DLD1 (cell line): ENCODE data around the gene EYA3.

ENCODE experiments used
- in situ Hi-C: cut with HindIII; loops from 2 replicates; pipeline ENCODE4 v1.10.0; 2017; ENCODE audit warnings: low sequenced_read_pairs

EYA3 gene

DNA sequence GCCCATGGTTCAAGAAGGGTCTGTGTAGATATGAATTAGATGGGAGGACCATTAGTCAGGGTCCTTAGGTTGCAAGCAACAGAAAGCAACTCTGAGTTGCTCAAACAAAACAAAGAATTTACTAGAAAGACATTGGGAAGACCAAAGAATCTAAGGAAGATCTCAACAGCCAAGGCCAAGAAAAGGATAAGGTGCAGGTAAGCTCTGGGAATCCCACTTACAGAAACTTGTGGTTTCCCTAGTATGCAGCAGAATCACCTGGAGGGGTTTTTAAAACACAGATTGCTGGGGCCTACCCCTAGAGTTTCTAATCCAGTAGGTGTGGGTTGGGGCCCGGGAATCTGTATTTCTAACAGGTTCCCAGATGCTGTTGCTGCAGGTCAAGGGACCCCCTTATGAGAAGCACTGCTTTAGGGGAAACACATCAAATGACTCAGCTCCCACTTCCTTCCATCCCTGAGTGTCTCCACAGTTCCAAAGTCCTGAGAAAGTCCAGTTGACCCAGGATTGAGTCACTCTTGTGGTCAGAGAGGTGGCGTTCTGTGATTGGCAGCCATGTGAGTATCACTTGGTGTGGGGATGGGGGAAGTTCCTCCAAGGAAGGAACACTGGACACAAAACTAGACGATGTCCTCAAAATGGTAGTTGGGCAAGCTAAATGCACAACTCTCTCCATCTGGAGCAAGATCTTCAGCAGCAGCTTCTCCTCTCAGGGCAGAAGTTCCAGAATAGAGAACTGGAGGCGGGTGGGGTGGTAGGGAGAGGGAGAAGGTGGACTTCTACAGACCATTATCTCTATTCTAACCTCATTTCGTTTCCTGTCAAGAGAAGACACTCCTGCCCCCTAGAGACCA, 24.2 kb upstream of the EYA3 start:
- in situ Hi-C loops: no loop called here

DNA sequence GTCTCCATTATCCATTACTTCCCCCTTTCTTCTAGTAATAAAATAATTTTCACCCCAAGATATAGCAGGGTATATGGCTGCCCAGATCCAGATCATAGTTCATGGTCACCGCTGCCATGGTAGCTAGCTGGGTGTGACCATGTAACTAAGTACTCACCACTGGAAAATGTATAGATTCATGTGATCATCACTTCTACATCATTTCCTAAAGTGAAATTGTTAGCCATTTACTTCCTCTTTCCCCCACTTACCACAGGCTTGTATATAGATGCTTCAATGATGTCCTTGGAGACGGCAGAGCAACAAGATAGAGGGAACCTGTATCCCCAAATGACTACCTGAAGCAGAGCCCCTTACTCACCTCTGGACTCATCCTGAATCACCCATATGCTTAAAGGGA, 22.7 kb upstream of the EYA3 start:
- in situ Hi-C loops: no loop called here

GRCh38 chr1:28110555-28110954, 22.1 kb upstream of the EYA3 start:
- in situ Hi-C loops: no loop called here

GRCh38 chr1:28109639-28110038, 21.2 kb upstream of the EYA3 start:
- in situ Hi-C loops: no loop called here

- in situ Hi-C loops: no loop called here
Observed at GRCh38 chr1:28108001-28108400, 19.6 kb upstream of the EYA3 start.

GRCh38 chr1:28104866-28105467, 16.6 kb upstream of the EYA3 start:
- in situ Hi-C loops: no loop called here

DNA sequence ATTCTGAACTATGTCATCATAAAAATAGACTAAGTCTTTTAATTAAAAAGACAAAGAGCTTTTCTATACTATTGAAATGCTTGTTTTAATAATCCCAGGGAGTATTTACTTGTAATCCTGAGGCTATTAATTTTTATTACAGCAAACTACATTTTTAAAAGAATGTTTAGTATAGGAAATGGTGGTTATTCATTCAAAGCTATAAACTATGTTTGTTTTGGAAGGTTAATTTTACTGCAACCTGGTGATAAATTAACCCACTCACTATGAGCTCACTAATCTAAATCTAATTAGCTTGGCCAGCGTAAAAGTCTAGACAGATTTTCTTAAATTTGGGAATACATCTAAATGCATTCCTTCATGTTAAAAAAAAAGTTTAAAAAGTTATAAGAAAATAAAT, 13.8 kb upstream of the EYA3 start:
- in situ Hi-C loops: no loop called here

GRCh38 chr1:28099050-28099769, 10.8 kb upstream of the EYA3 start:
- in situ Hi-C loops: no loop called here

GRCh38 chr1:28097100-28097472, 8.7 kb upstream of the EYA3 start:
- in situ Hi-C loops: no loop called here

DNA sequence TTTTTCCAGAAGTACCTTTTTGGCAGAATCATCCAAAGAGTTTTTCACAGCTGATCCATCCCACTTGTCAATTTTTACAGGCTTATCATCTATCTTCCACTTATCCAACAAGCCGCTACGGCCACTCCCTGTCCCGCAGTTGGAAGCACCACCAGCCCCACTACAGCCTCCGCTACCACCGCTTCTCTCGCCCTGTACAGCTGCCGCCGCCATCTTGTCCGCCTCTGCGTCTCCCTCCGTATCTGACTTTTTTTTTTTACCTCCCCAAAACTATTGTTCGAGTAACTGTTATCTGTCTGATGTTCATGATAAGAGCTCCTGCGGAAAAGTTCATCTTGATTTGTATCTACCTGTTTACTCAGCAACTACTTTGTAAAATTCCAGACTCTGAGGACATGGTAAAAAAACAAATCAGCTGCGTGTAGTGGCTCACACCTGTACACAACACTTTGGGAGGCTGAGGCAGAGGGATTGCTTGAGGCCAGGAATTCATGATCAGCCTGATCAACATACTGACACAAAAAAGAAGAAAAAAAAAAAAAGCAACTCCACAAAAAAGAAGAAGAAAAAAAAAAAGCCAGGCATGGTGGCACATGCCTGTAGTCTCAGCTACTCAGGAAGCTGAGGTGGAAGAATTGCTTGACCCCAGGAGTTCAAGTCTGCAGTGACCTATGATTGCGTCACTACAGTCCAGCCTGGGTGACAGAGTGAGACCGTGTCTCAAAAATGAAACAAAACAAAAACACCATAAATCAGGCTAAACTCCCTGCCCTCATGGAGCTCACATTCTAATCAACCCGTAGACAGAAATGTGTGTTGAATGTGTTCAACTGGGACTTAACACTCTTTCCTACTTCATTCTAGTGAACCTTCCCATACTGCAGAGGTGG, 8.0 kb upstream of the EYA3 start:
- in situ Hi-C loops: no loop called here

- in situ Hi-C loops: no loop called here
Observed at GRCh38 chr1:28091043-28091781, 2.8 kb upstream of the EYA3 start.

DNA sequence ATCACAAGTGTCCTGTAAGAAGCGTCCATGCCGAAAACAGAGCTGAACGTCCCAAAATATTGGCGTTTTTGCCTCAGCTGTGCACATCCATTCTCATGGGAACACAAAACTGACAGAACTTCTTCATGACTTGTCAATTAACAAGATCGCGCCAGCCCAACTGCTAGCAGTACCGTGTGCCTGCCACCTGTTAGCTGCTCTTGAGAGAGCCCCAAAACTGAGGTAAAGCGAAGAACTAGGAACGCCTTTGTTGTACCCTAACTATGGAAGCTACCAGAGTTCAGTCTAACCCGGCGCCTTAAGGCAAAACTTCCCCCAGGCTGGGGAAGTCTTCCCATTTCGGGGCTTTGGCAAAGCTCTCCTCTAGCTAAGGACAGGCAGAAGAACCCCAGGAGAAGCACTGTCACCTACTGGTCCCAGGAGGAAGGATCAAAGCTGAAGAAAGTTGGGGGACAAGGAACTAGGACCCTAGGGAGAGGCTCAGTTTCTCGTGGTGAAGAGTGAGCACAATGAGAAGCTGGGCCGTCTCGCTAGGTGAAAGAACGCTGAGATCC, 719 bp downstream of the EYA3 start:
- in situ Hi-C loops: no loop called here

DNA sequence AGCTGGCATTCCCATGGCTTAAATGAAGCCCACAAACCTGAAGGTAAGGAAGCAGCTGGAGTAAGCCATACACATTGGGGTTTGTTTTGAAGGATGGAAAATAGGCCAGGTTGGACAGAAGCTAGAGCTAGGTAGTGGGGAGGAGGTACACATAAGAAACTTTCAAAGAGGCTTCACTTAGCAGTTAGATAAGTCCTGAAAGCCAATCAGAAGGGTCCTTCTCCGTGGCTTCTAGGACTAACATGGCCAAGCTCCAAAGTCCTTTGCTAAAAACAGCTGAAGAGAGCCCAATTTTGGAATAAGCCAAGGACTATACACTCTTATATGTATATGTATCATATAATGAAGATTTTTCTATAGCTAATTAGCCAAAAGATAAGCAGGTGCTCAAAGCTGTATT, 1.8 kb downstream of the EYA3 start:
- in situ Hi-C loops: no loop called here

GRCh38 chr1:28085129-28085528, 3.3 kb downstream of the EYA3 start:
- in situ Hi-C loops: no loop called here

DNA sequence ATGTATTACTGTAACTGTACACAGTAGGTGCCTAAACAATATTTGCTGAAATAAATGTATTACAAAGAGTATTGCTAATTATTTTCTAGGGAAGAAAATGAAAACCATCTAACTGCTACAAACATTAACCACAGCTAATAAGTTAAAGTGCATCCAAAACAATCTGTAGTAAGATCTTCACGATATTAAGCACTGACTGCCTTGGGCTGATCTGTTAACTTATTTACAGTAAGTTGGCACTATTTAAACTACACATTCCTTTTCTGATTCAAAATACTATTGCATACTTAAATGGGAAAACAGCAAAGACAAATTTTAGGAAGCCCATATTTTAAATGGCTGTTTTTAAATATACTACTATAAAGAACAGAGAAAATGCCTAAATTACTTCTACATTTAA, 4.5 kb downstream of the EYA3 start:
- in situ Hi-C loops: no loop called here

DNA sequence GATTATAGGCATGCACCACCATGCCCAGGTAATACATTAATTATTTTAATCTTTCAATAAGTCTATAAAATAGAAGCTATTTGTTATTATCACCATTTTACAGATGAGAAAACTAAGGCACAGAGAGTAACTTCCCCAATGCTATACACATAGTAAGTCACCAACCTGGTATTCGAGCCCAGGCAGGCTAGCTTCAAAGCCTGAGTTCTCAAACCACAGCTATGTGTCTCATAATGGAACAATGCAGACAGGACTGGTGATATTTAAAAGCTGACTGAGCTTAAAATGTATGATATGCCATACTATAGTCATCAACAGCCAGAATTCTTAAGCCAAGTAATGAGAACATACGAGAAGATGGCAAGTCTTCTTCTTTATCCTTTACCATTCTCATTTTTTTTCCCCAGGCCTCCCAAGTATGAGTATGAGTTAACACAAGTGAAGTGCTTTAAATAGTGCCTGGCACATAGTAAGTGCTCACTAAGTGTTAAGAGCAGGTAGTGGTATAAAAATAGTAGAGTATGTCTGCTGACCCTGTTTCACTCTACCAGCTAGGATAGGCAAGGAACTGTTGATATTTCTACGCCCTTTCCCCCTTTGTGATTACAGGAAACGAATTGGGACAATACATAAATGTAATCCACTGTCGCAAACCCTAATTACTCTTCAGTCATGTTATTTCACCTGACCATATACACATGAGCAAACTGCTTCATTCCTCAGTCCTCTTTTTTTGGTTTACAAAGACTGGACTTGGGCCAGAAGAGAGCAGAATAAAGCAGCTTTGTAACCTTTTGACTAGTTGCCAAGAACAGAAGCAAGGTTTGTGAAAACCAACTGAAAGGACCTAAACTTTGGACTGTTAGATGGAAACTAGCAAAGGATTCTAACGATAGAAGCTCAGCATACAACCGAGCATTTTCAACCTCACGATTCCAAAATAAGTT, 9.5 kb downstream of the EYA3 start:
- in situ Hi-C loops: no loop called here

DNA sequence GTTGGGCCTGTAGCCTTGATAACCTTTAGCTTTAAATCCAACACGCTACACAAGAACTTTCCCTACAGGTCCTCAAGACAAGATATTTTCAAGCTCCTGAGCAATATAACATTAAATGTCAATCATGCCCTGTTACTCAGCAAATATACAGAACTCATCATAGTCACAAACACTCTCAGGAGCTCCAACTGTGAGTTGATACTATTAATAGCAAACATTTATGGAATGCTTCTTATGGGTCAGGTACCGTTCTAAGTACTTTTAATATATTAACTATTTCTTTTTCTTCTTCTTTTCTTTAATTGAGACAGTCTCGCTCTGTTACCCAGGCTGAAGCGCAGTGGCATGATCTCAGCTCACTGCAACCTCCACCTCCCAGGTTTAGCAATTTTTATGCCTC, 10.1 kb downstream of the EYA3 start:
- in situ Hi-C loops: no loop called here

DNA sequence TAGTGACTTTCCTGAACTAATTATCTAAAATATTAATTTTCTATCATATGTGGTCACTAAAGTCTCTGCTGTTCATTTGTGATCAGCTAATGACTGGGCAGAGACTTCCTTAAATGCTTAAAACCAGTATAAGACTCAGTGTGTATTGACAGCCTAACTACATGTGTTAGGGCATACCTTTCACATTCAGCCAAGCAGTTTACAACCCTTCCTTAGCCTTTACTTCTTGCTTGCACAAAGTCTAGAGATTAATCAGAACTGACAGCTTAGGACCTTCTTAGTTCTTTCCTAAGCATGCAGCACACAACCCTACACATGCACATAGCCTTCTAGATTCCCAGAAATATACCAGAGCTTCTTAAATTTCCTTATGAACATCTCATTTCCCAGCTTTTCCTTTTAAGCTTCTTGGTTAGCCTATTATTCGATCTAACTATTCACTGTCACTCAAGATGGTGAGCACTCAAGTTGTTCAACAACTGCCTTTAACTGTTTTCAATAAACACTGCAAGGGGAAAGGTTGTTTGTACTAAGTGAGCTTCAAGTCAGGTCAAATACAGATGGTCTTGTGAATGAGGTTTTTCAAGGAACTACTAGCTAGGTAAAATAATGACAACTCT, 13.4 kb downstream of the EYA3 start:
- in situ Hi-C loops: no loop called here

GRCh38 chr1:28073867-28074266, 14.5 kb downstream of the EYA3 start:
- in situ Hi-C loops: no loop called here
